ENCODE results near the gene ARFGAP1.

ARFGAP1 gene

GRCh38 chr20:63273059-63273579 lies 506 bp downstream of the ARFGAP1 start:
- TF ChIP-seq ISL1 (CRISPR knock-in tag; IDR thresholded peaks at IDR 0.05), result no peak
- TF ChIP-seq, protein P1, sequence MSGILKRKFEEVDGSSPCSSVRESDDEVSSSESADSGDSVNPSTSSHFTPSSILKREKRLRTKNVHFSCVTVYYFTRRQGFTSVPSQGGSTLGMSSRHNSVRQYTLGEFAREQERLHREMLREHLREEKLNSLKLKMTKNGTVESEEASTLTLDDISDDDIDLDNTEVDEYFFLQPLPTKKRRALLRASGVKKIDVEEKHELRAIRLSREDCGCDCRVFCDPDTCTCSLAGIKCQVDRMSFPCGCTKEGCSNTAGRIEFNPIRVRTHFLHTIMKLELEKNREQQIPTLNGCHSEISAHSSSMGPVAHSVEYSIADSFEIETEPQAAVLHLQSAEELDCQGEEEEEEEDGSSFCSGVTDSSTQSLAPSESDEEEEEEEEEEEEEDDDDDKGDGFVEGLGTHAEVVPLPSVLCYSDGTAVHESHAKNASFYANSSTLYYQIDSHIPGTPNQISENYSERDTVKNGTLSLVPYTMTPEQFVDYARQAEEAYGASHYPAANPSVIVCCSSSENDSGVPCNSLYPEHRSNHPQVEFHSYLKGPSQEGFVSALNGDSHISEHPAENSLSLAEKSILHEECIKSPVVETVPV (CRISPR knock-in tag; IDR thresholded peaks at IDR 0.05), result no peak
- no peak for ATAC-seq

DNA sequence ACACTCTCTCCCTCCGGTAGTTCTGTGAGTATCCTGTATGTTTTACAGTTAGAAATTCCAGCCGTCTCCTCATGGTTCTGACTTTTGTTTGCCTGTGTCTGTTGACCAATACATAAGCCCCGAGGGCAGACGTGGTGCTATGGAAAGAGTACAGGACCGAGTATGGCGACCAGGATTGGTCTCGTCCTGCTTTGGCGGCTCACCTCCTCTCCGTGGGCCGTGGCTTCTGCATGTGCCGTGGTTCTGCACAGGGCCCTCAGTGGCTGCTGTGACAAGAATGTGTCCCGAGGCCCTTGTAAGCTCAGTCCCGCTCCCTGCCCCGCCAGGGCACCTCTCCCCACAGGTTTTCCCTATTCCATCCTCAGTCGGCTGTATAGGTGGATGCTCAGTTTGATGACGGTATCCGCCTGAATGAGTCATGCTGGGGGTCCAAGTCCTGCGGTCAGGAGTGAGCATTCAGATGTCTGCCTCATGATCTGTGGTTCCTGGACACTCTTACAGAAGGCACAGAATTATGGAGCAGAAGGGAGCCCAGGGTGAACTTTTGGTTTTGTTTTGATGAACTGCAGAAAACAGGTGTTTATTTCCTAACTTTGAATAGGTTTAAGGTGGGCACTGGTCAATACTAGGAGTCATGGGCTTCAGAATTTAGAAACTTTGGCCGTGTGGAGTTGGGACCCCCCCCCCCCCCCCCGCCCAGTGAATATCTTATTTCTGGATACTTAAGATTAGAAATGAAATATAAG lies 1.2 kb downstream of the ARFGAP1 start:
- TF ChIP-seq RARB (CRISPR knock-in tag; IDR thresholded peaks at IDR 0.05), result no peak
- TF ChIP-seq, protein P2, sequence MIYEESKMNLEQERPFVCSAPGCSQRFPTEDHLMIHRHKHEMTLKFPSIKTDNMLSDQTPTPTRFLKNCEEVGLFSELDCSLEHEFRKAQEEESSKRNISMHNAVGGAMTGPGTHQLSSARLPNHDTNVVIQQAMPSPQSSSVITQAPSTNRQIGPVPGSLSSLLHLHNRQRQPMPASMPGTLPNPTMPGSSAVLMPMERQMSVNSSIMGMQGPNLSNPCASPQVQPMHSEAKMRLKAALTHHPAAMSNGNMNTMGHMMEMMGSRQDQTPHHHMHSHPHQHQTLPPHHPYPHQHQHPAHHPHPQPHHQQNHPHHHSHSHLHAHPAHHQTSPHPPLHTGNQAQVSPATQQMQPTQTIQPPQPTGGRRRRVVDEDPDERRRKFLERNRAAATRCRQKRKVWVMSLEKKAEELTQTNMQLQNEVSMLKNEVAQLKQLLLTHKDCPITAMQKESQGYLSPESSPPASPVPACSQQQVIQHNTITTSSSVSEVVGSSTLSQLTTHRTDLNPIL (CRISPR knock-in tag; IDR thresholded peaks at IDR 0.05; ENCODE audit: low read depth), result no peak
- no peak for TF ChIP-seq ARNTL (CRISPR knock-in tag; IDR thresholded peaks at IDR 0.05; ENCODE audit: borderline replicate concordance, low read depth)
- no peak for TF ChIP-seq GLIS3 (CRISPR knock-in tag; IDR thresholded peaks at IDR 0.05)
- no peak for TF ChIP-seq OSR1 (CRISPR knock-in tag; IDR thresholded peaks at IDR 0.05)
- TF ChIP-seq, protein P1 (CRISPR knock-in tag; IDR thresholded peaks at IDR 0.05), result no peak
- no peak for TF ChIP-seq ZNF565 (CRISPR knock-in tag; conservative IDR thresholded peaks at IDR 0.05; ENCODE audit: low read depth)
- TF ChIP-seq SNAI2 (CRISPR knock-in tag; IDR thresholded peaks at IDR 0.05), result no peak
- no peak for TF ChIP-seq ESRRG (CRISPR knock-in tag; IDR thresholded peaks at IDR 0.05)
- TF ChIP-seq, protein P3, sequence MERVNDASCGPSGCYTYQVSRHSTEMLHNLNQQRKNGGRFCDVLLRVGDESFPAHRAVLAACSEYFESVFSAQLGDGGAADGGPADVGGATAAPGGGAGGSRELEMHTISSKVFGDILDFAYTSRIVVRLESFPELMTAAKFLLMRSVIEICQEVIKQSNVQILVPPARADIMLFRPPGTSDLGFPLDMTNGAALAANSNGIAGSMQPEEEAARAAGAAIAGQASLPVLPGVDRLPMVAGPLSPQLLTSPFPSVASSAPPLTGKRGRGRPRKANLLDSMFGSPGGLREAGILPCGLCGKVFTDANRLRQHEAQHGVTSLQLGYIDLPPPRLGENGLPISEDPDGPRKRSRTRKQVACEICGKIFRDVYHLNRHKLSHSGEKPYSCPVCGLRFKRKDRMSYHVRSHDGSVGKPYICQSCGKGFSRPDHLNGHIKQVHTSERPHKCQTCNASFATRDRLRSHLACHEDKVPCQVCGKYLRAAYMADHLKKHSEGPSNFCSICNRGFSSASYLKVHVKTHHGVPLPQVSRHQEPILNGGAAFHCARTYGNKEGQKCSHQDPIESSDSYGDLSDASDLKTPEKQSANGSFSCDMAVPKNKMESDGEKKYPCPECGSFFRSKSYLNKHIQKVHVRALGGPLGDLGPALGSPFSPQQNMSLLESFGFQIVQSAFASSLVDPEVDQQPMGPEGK (CRISPR knock-in tag; IDR thresholded peaks at IDR 0.05; ENCODE audit: borderline replicate concordance), result no peak
- TF ChIP-seq ZC3H10 (CRISPR knock-in tag; IDR thresholded peaks at IDR 0.05), result no peak
- no peak for TF ChIP-seq PPARA (CRISPR knock-in tag; IDR thresholded peaks at IDR 0.05; ENCODE audit: borderline replicate concordance)
- TF ChIP-seq TCF4 (CRISPR knock-in tag; IDR thresholded peaks at IDR 0.05; ENCODE audit: borderline replicate concordance), result no peak
- no peak for TF ChIP-seq ZFP3 (CRISPR knock-in tag; IDR thresholded peaks at IDR 0.05)
- TF ChIP-seq BACH2 (CRISPR knock-in tag; IDR thresholded peaks at IDR 0.05; ENCODE audit: borderline replicate concordance), result no peak
- TF ChIP-seq, protein P4, sequence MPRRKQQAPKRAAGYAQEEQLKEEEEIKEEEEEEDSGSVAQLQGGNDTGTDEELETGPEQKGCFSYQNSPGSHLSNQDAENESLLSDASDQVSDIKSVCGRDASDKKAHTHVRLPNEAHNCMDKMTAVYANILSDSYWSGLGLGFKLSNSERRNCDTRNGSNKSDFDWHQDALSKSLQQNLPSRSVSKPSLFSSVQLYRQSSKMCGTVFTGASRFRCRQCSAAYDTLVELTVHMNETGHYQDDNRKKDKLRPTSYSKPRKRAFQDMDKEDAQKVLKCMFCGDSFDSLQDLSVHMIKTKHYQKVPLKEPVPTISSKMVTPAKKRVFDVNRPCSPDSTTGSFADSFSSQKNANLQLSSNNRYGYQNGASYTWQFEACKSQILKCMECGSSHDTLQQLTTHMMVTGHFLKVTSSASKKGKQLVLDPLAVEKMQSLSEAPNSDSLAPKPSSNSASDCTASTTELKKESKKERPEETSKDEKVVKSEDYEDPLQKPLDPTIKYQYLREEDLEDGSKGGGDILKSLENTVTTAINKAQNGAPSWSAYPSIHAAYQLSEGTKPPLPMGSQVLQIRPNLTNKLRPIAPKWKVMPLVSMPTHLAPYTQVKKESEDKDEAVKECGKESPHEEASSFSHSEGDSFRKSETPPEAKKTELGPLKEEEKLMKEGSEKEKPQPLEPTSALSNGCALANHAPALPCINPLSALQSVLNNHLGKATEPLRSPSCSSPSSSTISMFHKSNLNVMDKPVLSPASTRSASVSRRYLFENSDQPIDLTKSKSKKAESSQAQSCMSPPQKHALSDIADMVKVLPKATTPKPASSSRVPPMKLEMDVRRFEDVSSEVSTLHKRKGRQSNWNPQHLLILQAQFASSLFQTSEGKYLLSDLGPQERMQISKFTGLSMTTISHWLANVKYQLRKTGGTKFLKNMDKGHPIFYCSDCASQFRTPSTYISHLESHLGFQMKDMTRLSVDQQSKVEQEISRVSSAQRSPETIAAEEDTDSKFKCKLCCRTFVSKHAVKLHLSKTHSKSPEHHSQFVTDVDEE (CRISPR knock-in tag; IDR thresholded peaks at IDR 0.05), result no peak
- no peak for TF ChIP-seq ZFP30 (CRISPR knock-in tag; IDR thresholded peaks at IDR 0.05)
- TF ChIP-seq, protein P5, sequence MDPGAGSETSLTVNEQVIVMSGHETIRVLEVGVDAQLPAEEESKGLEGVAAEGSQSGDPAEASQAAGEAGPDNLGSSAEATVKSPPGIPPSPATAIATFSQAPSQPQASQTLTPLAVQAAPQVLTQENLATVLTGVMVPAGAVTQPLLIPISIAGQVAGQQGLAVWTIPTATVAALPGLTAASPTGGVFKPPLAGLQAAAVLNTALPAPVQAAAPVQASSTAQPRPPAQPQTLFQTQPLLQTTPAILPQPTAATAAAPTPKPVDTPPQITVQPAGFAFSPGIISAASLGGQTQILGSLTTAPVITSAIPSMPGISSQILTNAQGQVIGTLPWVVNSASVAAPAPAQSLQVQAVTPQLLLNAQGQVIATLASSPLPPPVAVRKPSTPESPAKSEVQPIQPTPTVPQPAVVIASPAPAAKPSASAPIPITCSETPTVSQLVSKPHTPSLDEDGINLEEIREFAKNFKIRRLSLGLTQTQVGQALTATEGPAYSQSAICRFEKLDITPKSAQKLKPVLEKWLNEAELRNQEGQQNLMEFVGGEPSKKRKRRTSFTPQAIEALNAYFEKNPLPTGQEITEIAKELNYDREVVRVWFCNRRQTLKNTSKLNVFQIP (CRISPR knock-in tag; IDR thresholded peaks at IDR 0.05; ENCODE audit: borderline replicate concordance, low read depth), result no peak
- no peak for TF ChIP-seq ISL1 (CRISPR knock-in tag; IDR thresholded peaks at IDR 0.05)
- no peak for TF ChIP-seq ZNF70 (CRISPR knock-in tag; IDR thresholded peaks at IDR 0.05)
- peak; percentile 32 for ATAC-seq
